Stimulated activated naive CD8-positive, alpha-beta T cell treated with anti-CD3 and anti-CD28 coated beads, Interleukin-15, amount 100 ng/mL, for 72 hours (primary cell): ENCODE results near the gene HBG1.

Experiments
- ATAC-seq: fragments of 150-1000 bp; cut with Tn5 transposase; 2 replicates; pipeline ENCODE4 v1.10.0; 2021; ENCODE audit warnings: mild to moderate bottlenecking, moderate library complexity
- DNase-seq, 2 donors: peaks; one replicate each; pipeline ENCODE4 v3.0.0; 2021 to 2022
- H3K27ac Mint-ChIP-seq, 2 donors: one replicate each; pipeline ENCODE4 v1.8.0; 2022; ENCODE audit warnings: mild to moderate bottlenecking in 2 of 2, mixed read lengths in 2 of 2, moderate library complexity in 2 of 2
- H3K27me3 Mint-ChIP-seq: one replicate; pipeline ENCODE4 v1.8.0; 2022; ENCODE audit warnings: mixed read lengths
- H3K4me1 Mint-ChIP-seq: one replicate; pipeline ENCODE4 v1.8.0; 2022; ENCODE audit warnings: mild to moderate bottlenecking, mixed read lengths
- H3K4me3 Mint-ChIP-seq, 2 donors: one replicate each; pipeline ENCODE4 v1.8.0; 2022; ENCODE audit warnings: mild to moderate bottlenecking in 2 of 2, mixed read lengths in 2 of 2, moderate library complexity in 1 of 2
- H3K9me3 Mint-ChIP-seq, 2 donors: one replicate each; pipeline ENCODE4 v1.8.0; 2022; ENCODE audit warnings: mixed read lengths in 2 of 2

HBG1 gene

DNA sequence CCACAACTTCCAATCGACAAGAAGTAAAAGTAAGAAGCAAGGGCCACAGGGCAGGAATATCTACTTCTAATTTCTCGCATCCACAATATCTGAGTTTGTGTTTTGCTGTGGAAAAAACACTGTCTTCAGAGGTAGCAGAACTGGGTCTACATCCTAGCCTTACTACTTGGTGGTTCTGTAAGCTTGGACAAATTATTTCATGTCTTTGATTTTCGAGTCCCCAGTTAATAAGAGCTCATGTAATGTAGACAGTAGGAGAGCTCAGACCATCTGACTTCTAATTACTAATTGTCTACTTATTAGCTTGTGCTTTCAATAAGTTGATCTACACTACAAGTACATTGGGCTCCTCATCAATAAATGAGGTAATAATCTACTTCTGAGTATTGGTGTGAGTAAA is 33.4 kb upstream of the HBG1 start:
- no peak overlapping the region for H3K4me3 Mint-ChIP-seq
- no peaks in the 10 kb centered on the region for H3K27me3 Mint-ChIP-seq
- peaks cover 6% of the 10 kb centered on the region for H3K4me1 Mint-ChIP-seq
- DNase-seq (no peak), ATAC-seq (no peak)
- H3K9me3 Mint-ChIP-seq = no peaks in the 10 kb centered on the region
- H3K27ac Mint-ChIP-seq = no peak overlapping the region

GRCh38 chr11:5282628-5283027 is 33.0 kb upstream of the HBG1 start:
- H3K4me3 Mint-ChIP-seq = no peak overlapping the region
- no peak for DNase-seq

DNA sequence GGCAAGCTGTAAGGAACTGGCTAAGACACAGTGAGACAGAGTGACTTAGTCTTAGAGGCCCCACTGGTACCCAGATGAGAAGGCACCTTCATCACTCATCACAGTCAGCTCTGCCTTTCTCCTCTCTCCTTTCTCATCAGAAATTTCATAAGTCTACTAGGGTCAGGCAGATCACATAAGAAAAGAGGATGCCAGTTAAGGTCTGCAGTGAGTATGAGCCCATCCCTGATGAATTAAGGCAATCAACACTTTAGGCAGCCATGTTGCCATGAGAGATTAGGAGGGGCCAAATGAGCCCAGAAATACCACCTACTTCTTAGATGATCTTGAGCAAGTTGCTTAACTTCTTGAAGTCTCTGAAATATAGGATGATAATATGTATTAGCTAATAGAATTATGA is 31.9 kb upstream of the HBG1 start:
- ATAC-seq = no peak
- no peak for DNase-seq
- Mint-ChIP-seq H3K9me3 (no peaks in the 10 kb centered on the region), H3K4me3 (no peak overlapping the region), H3K27me3 (no peaks in the 10 kb centered on the region), H3K27ac (no peak overlapping the region), H3K4me1 (peaks cover 6% of the 10 kb centered on the region)

More at GRCh38 chr11:5282628-5283027, 33.0 kb upstream of the HBG1 start:
- H3K4me1 Mint-ChIP-seq = peaks cover 6% of the 10 kb centered on the region
- no peaks in the 10 kb centered on the region for H3K27me3 Mint-ChIP-seq
- H3K27ac Mint-ChIP-seq = no peak overlapping the region
- no peaks in the 10 kb centered on the region for H3K9me3 Mint-ChIP-seq
- no peak for ATAC-seq

DNA sequence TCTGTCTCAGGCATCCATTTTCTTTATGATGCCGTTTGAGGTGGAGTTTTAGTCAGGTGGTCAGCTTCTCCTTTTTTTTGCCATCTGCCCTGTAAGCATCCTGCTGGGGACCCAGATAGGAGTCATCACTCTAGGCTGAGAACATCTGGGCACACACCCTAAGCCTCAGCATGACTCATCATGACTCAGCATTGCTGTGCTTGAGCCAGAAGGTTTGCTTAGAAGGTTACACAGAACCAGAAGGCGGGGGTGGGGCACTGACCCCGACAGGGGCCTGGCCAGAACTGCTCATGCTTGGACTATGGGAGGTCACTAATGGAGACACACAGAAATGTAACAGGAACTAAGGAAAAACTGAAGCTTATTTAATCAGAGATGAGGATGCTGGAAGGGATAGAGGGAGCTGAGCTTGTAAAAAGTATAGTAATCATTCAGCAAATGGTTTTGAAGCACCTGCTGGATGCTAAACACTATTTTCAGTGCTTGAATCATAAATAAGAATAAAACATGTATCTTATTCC is 31.0 kb upstream of the HBG1 start:
- ATAC-seq = peak; percentile 60
- Mint-ChIP-seq H3K27ac (no peak overlapping the region), H3K9me3 (no peaks in the 10 kb centered on the region), H3K27me3 (no peaks in the 10 kb centered on the region), H3K4me3 (no peak overlapping the region), H3K4me1 (peaks cover 6% of the 10 kb centered on the region)
- no peak for DNase-seq

- DNase-seq (no peak), ATAC-seq (no peak)
- Mint-ChIP-seq H3K4me1 (peaks cover 6% of the 10 kb centered on the region), H3K9me3 (no peaks in the 10 kb centered on the region), H3K27me3 (no peaks in the 10 kb centered on the region), H3K4me3 (no peak overlapping the region), H3K27ac (no peak overlapping the region)
Measured at GRCh38 chr11:5279471-5280090, 29.9 kb upstream of the HBG1 start.

DNA sequence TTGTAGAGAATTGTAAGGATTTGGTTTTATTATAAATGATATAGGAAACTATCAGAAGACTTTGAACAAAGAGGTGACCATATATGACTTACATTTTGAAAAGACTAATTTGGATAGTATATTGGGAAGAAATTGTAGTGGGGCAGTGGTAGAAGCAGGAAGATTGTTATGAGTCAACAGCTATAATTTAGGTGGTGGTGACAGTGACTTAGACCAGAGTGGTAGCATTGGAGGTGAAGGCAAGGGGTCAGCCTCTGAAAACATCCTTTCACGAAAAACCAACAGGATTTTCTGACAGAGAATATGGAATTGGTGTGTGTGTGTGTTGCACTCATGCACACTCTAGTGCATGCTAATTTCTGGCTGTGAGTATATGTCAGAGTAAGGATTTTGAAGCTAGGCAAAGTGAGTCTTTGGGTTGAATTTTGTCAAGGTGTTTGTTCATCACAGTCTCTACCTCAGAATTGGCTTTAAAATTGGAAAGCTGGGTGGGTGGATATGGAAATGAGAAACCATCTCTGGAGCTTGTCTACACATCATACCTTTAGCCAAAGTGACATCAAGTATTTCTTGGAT is 28.2 kb upstream of the HBG1 start:
- no peak overlapping the region for H3K4me3 Mint-ChIP-seq
- DNase-seq = no peak

GRCh38 chr11:5276697-5277096 is 27.0 kb upstream of the HBG1 start:
- DNase-seq (no peak), ATAC-seq (no peak)
- Mint-ChIP-seq H3K4me1 (peaks cover 6% of the 10 kb centered on the region), H3K9me3 (no peaks in the 10 kb centered on the region), H3K27ac (no peak overlapping the region), H3K27me3 (no peaks in the 10 kb centered on the region), H3K4me3 (no peak overlapping the region)

More for the DNA sequence above, 28.2 kb upstream of the HBG1 start:
- ATAC-seq = no peak
- Mint-ChIP-seq H3K27me3 (no peaks in the 10 kb centered on the region), H3K4me1 (peaks cover 6% of the 10 kb centered on the region), H3K9me3 (no peaks in the 10 kb centered on the region), H3K27ac (peak overlapping the region in 1 of 2 donors; percentile 42)

DNA sequence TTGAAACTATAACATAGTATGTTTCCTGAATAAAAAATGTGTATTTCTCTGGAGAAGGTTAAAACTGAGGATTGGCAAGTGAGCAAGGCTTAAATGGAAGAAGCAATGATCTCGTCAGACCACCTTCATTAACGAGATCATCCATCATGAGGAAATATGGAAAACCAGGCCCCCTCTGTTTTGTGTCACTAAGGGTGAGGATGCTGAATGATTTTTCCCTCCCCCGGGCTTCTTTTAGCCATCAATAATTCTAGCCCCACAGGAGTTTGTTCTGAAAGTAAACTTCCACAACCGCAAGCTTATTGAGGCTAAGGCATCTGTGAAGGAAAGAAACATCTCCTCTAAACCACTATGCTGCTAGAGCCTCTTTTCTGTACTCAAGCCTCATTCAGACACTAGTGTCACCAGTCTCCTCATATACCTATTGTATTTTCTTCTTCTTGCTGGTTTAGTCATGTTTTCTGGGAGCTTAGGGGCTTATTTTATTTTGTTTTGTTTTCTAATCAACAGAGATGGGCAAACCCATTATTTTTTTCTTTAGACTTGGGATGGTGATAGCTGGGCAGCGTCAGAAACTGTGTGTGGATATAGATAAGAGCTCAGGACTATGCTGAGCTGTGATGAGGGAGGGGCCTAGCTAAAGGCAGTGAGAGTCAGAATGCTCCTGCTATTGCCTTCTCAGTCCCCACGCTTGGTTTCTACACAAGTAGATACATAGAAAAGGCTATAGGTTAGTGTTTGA is 25.9 kb upstream of the HBG1 start:
- H3K4me1 Mint-ChIP-seq = peaks cover 2% of the 10 kb centered on the region
- ATAC-seq = no peak
- H3K4me3 Mint-ChIP-seq = no peak overlapping the region
- H3K27ac Mint-ChIP-seq = no peak overlapping the region
- no peaks in the 10 kb centered on the region for H3K27me3 Mint-ChIP-seq
- no peak for DNase-seq
- no peaks in the 10 kb centered on the region for H3K9me3 Mint-ChIP-seq

DNA sequence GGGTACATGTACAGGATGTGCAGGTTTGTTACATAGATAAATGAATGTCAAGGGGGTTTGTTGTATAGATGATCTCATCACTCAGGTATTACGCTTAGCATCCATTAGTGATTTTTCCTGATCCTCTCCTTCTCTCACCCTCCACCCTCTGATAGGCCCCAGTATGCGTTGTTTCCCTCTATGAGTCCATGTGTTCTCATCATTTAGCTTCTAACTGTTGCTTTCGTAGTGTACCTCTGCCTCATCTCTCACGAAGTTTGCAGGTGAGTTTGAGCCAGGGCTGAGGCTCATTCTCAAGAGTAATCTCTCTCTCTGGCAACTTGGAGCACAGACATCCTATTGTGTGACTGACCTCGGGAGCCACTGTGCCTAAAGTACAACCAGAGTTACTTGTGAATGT is 24.7 kb upstream of the HBG1 start:
- no peaks in the 10 kb centered on the region for H3K27me3 Mint-ChIP-seq
- ATAC-seq = no peak
- no peaks in the 10 kb centered on the region for H3K4me1 Mint-ChIP-seq
- H3K27ac Mint-ChIP-seq = no peak overlapping the region
- H3K4me3 Mint-ChIP-seq = no peak overlapping the region
- no peaks in the 10 kb centered on the region for H3K9me3 Mint-ChIP-seq
- no peak for DNase-seq

DNA sequence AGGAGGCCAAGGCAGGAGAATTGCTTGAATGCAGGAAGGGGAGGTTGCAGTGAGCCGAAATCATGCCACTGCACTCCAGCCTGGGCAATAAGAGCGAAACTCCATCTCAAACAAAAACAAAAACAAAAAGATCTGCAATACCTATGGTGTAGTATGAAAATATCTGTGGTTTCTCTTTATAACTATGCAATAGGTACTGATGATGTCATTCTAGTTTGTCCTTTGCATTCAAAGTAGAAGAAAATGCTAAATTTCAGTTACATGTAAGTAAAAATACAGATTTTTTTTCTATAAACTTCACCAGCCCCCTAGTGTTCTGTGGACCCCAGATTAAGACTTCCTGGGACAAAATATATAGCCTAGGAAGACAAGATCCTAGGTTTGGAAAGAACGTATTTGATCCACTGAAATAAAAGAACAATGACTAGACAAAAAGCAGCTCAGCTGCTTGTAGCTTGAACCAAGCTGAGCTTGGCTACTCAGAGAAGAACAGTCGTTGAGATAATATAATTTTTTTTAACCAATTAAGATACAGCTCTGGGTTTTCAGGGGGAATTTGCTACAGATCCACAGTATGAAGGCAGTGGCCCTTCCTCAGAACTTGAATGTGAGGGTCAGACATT is 22.8 kb upstream of the HBG1 start:
- Mint-ChIP-seq H3K4me1 (no peaks in the 10 kb centered on the region), H3K4me3 (no peak overlapping the region)
- no peak for DNase-seq

DNA sequence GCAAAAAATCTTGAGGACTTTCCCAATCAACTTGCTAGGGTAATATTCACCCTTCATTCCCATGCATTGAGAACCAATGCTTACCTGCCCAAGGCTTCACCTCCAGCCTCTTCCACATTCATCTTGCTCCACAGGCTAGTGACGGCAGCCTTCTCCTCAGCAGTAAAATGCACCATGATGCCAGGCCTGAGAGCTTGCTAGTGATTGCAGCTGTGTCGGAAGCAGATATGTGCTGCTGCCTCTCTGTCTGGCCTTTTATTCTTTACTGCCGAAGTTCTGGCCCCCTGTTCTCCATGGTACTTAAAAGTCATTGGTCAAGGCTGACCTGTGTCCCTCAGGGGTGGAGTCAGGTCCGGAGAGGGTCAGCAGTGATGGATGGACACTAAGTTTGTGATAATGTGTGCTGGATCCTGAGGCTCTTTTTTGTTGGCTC is 20.1 kb upstream of the HBG1 start, which contains the start of gene HBE1:
Gene HBE1, minus strand, starts transcription at position 231 of the 433 bp plus-strand sequence. Its CDS starts 55 bp downstream, at position 176.
- H3K9me3 Mint-ChIP-seq = no peaks in the 10 kb centered on the region
- DNase-seq = no peak
- H3K27ac Mint-ChIP-seq = no peak within 1 kb of the TSS
- no peak for ATAC-seq
- no peak within 1 kb of the TSS for H3K4me3 Mint-ChIP-seq
- no peaks in the 10 kb centered on the region for H3K27me3 Mint-ChIP-seq
- H3K4me1 Mint-ChIP-seq = no peaks in the 10 kb centered on the region

More for the DNA sequence above, 22.8 kb upstream of the HBG1 start:
- Mint-ChIP-seq H3K27ac (no peak overlapping the region), H3K9me3 (no peaks in the 10 kb centered on the region), H3K27me3 (no peaks in the 10 kb centered on the region)
- ATAC-seq = no peak

GRCh38 chr11:5267033-5267563 is 17.4 kb upstream of the HBG1 start:
- Mint-ChIP-seq H3K4me3 (no peak overlapping the region), H3K9me3 (no peaks in the 10 kb centered on the region), H3K27me3 (no peaks in the 10 kb centered on the region), H3K27ac (no peak overlapping the region), H3K4me1 (no peaks in the 10 kb centered on the region)
- ATAC-seq (no peak), DNase-seq (no peak)

DNA sequence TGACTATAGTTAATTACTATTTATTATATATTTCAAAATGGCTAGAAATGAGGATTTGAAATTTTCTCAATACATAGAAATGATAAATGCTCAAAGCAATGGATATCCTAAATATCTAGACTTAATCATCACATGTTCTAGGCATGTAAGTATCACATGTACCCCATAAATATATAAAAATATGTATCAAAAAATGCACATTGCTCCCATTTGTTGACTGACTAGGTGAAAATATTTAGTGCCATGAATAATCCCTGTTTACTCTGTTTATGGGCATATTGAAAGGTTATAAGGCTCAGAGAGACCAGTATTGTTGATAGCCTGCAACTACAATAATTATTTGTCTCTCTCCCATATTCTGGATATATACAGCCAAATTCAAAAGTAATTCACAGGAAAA is 17.0 kb upstream of the HBG1 start:
- H3K4me1 Mint-ChIP-seq = no peaks in the 10 kb centered on the region
- H3K27me3 Mint-ChIP-seq = no peaks in the 10 kb centered on the region
- no peak for DNase-seq
- H3K27ac Mint-ChIP-seq = no peak overlapping the region
- H3K9me3 Mint-ChIP-seq = no peaks in the 10 kb centered on the region
- H3K4me3 Mint-ChIP-seq = no peak overlapping the region
- ATAC-seq = no peak

DNA sequence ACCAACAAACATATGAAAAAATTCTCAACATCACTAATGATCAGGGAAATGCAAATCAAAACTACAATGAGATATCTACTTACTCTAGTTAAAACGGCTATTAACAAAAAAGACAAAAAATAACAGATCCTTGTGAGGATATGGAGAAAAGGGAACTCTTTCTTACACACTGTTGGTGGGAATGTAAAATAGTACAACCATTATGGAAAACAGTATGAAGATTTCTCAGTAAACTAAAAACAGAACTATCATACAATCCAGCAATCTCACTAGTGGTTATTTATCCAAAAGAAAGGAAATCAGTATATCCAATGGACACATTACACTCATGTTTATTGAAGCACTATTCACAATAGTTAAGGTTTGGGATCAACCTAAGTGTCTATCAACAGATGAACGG is 16.2 kb upstream of the HBG1 start:
- no peak for DNase-seq
- no peak for ATAC-seq
- Mint-ChIP-seq H3K9me3 (no peaks in the 10 kb centered on the region), H3K4me1 (no peaks in the 10 kb centered on the region), H3K27me3 (no peaks in the 10 kb centered on the region), H3K27ac (no peak overlapping the region), H3K4me3 (no peak overlapping the region)

DNA sequence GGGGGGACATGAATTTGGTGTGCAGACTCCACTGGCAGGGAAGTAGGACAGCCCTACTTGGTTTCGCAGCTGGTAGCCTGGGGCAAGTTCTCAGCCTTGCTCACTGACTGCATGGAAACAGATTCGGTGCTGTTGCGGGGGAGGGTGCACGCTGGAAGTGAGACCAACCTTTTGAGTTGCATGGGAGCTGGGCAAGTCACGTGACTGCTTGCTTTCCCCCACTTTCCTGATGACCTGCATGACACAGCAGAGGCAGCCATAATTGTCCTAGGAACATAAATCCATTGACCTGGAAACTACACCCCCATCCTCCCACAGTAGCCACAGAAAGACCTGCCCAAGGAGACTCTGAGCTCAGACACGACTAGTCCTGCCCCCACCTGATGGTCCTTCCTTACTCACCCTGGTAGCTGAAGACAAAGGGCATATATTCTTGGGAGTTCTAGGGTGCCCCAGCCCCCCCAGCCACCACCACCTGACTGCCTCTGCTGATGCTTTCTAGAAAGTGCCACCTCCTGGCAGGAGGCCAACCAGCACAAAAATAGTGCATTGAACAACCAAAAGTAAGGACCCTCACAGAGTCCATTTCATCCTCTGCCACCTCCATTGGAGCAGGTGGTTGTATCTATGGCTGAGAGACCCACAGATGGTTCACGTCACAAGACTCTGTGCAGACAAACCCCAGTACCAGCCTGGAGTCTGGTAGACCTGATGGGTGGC is 9.0 kb upstream of the HBG1 start:
- Mint-ChIP-seq H3K4me1 (no peaks in the 10 kb centered on the region), H3K27me3 (peaks cover 10% of the 10 kb centered on the region), H3K9me3 (peaks cover 0 to 18% of the 10 kb centered on the region in 2 donors), H3K27ac (no peak overlapping the region), H3K4me3 (no peak overlapping the region)
- DNase-seq = no peak
- ATAC-seq = no peak
